Measurements from ENCODE around the gene GDF10. TPM values are rescaled to one million over a fixed set of nuclear protein-coding genes. Genes with fewer than 3 reads are reported as not detected.

GDF10 gene
- total RNA-seq, 1 donor from 2014 or later: 1.8 TPM

- Mint-ChIP-seq H3K9me3 (no peaks in the 10 kb centered on the region), H3K4me3 (no peak overlapping the region), H3K27me3 (ENCODE audit: low read depth) (peaks cover 28% of the 10 kb centered on the region), H3K4me1 (peaks cover 16% of the 10 kb centered on the region), H3K27ac (no peak overlapping the region), H3K36me3 (no peaks in the 10 kb centered on the region)
- TF ChIP-seq CTCF (IDR thresholded peaks at IDR 0.05; ENCODE audit: unreplicated experiment): no peak
- no peak for DNase-seq (ENCODE audit: low spot score in 2 of 2, unreplicated experiment in 2 of 2)
These were observed 26.4 kb downstream of the GDF10 start for GRCh38 chr10:47326306-47326926.

- H3K4me3 Mint-ChIP-seq: no peak overlapping the region
- peaks cover 23% of the 10 kb centered on the region for H3K27me3 Mint-ChIP-seq (ENCODE audit: low read depth)
- no peaks in the 10 kb centered on the region for H3K36me3 Mint-ChIP-seq
- H3K4me1 Mint-ChIP-seq: peaks cover 19% of the 10 kb centered on the region
- H3K9me3 Mint-ChIP-seq: no peaks in the 10 kb centered on the region
- no peak for TF ChIP-seq CTCF (IDR thresholded peaks at IDR 0.05; ENCODE audit: unreplicated experiment)
- H3K27ac Mint-ChIP-seq: no peak overlapping the region
- no peak for DNase-seq (ENCODE audit: low spot score in 2 of 2, unreplicated experiment in 2 of 2)
These were observed 26.9 kb downstream of the GDF10 start for GRCh38 chr10:47326927-47327330.

GRCh38 chr10:47329855-47330254 is 29.9 kb downstream of the GDF10 start:
- no peak for DNase-seq (ENCODE audit: low spot score in 2 of 2, unreplicated experiment in 2 of 2)
- Mint-ChIP-seq H3K9me3 (no peaks in the 10 kb centered on the region), H3K4me3 (no peak overlapping the region), H3K4me1 (peaks cover 3% of the 10 kb centered on the region), H3K36me3 (no peaks in the 10 kb centered on the region), H3K27ac (no peak overlapping the region), H3K27me3 (ENCODE audit: low read depth) (peaks cover 29% of the 10 kb centered on the region)
- TF ChIP-seq CTCF (IDR thresholded peaks at IDR 0.05; ENCODE audit: unreplicated experiment): no peak

- Mint-ChIP-seq H3K27me3 (ENCODE audit: low read depth) (peaks cover 30% of the 10 kb centered on the region), H3K9me3 (no peaks in the 10 kb centered on the region), H3K4me3 (no peak overlapping the region), H3K36me3 (no peaks in the 10 kb centered on the region), H3K4me1 (peaks cover 3% of the 10 kb centered on the region), H3K27ac (no peak overlapping the region)
- DNase-seq (ENCODE audit: low spot score in 2 of 2, unreplicated experiment in 2 of 2): no peak
- TF ChIP-seq CTCF (IDR thresholded peaks at IDR 0.05; ENCODE audit: unreplicated experiment): no peak
These were observed 30.4 kb downstream of the GDF10 start for GRCh38 chr10:47330366-47330765.

- no peaks in the 10 kb centered on the region for H3K36me3 Mint-ChIP-seq
- peaks cover 32% of the 10 kb centered on the region for H3K27me3 Mint-ChIP-seq (ENCODE audit: low read depth)
- TF ChIP-seq CTCF (IDR thresholded peaks at IDR 0.05; ENCODE audit: unreplicated experiment): no peak
- no peak overlapping the region for H3K27ac Mint-ChIP-seq
- H3K9me3 Mint-ChIP-seq: no peaks in the 10 kb centered on the region
- no peak overlapping the region for H3K4me3 Mint-ChIP-seq
- H3K4me1 Mint-ChIP-seq: peaks cover 3% of the 10 kb centered on the region
- DNase-seq (ENCODE audit: low spot score in 2 of 2, unreplicated experiment in 2 of 2): no peak
These were observed 30.8 kb downstream of the GDF10 start for GRCh38 chr10:47330804-47331203.

- Mint-ChIP-seq H3K9me3 (no peaks in the 10 kb centered on the region), H3K36me3 (no peaks in the 10 kb centered on the region), H3K27me3 (ENCODE audit: low read depth) (peaks cover 38% of the 10 kb centered on the region), H3K4me1 (peaks cover 3% of the 10 kb centered on the region), H3K4me3 (no peak overlapping the region), H3K27ac (no peak overlapping the region)
- no peak for DNase-seq (ENCODE audit: low spot score in 2 of 2, unreplicated experiment in 2 of 2)
- no peak for TF ChIP-seq CTCF (IDR thresholded peaks at IDR 0.05; ENCODE audit: unreplicated experiment)
These were observed 31.5 kb downstream of the GDF10 start for GRCh38 chr10:47331491-47331890.

Measured in mesothelial cell of epicardium (in vitro differentiated cells).